K562 (cell line): ENCODE measurements around the gene UTP15. TPM values are rescaled to one million over a fixed set of nuclear protein-coding genes. Genes with fewer than 3 reads are reported as not detected.

Experiments used
- CEBPB ChIP-seq: fragments of 450-650 bp; IDR thresholded peaks from 2 replicates; pipeline ENCODE4 v1.6.1; 2016; ENCODE audit warnings: missing genetic modification characterization, missing compliant biosample characterization
- ELF1 ChIP-seq: fragments of 200-800 bp; sonication (Bioruptor generic); IDR thresholded peaks from 2 replicates; pipeline ENCODE4 v1.6.1; 2016; ENCODE audit warnings: missing genetic modification characterization, missing compliant biosample characterization
- ELF4 ChIP-seq: fragments of 450-650 bp; formaldehyde crosslinking; IDR thresholded peaks from 2 replicates; pipeline ENCODE4 v1.4.0; 2022; ENCODE audit warnings: missing genetic modification characterization
- FOXM1 ChIP-seq, 2 experiments: fragments of 450-650 bp in 1 of 2; sonication (generic) in 1 of 2; formaldehyde crosslinking in 1 of 2; IDR thresholded peaks; 2 replicates each; pipeline versions ENCODE4 v1.6.1 to v1.9.0; 2017 to 2022; ENCODE audit warnings: low read depth in 2 of 2, mild to moderate bottlenecking in 2 of 2, missing genetic modification reagents in 1 of 2, moderate library complexity in 1 of 2
- HMG20A ChIP-seq: fragments of 450-650 bp; formaldehyde crosslinking; conservative IDR thresholded peaks from 2 replicates; pipeline ENCODE4 v1.4.0; 2020; ENCODE audit warnings: mild to moderate bottlenecking, mixed read lengths
- KDM1A ChIP-seq, 2 experiments: fragments of 450-650 bp; IDR thresholded peaks; 2 replicates each; pipeline ENCODE4 v1.6.1; 2016; ENCODE audit warnings: mild to moderate bottlenecking in 2 of 2
- MBD2 ChIP-seq: sonication (generic); IDR thresholded peaks from 2 replicates; pipeline ENCODE4 v1.6.1; 2016; ENCODE audit warnings: low read depth, borderline replicate concordance
- RHOXF2B ChIP-seq: fragments of 250-450 bp; sonication (Bioruptor Pico); conservative IDR thresholded peaks from 2 replicates; pipeline ENCODE4 v1.5.1; 2021
- SIN3A ChIP-seq, 2 experiments: fragments of 150-350 bp in 1 of 2; IDR thresholded peaks; 2 replicates each; pipeline ENCODE4 v1.6.1; 2011 to 2016; ENCODE audit warnings: borderline replicate concordance in 2 of 2, low read depth in 2 of 2, low read length in 2 of 2, mild to moderate bottlenecking in 2 of 2, moderate library complexity in 2 of 2; ENCODE audit not compliant: control insufficient read depth in 1 of 2
- U2AF1 ChIP-seq: fragments of 200-400 bp; formaldehyde crosslinking; optimal IDR thresholded peaks from 2 replicates; pipeline ENCODE3; 2017; ENCODE audit warnings: mild to moderate bottlenecking, low read depth, low read length, moderate library complexity
- YY1 ChIP-seq, 3 experiments: IDR thresholded peaks; 2 replicates each; pipeline ENCODE4 v1.6.1; 2011; ENCODE audit warnings: low read length in 2 of 3, mild to moderate bottlenecking in 2 of 3, moderate library complexity in 2 of 3, borderline replicate concordance in 1 of 3, control low read depth in 1 of 3, low read depth in 1 of 3; ENCODE audit not compliant: insufficient read depth in 3 of 3, insufficient replicate concordance in 2 of 3, control insufficient read depth in 1 of 3, insufficient read length in 1 of 3; ENCODE audit errors: extremely low read depth in 1 of 3
- ZFP36 ChIP-seq: fragments of 150-350 bp; IDR thresholded peaks from 2 replicates; pipeline ENCODE4 v1.6.1; 2018; ENCODE audit warnings: low read length, low read depth; ENCODE audit not compliant: partially characterized antibody
- ZNF184 ChIP-seq: sonication (generic); formaldehyde crosslinking; IDR thresholded peaks from 2 replicates; pipeline ENCODE4 v1.5.0; 2020; ENCODE audit warnings: missing genetic modification reagents
- ZNF23 ChIP-seq: fragments of 250-450 bp; sonication (Bioruptor Pico); IDR thresholded peaks from 2 replicates; pipeline ENCODE4 v1.4.0; 2020; ENCODE audit warnings: mild to moderate bottlenecking
- ZNF695 ChIP-seq: fragments of 450-650 bp; formaldehyde crosslinking; IDR thresholded peaks from 2 replicates; pipeline ENCODE4 v1.4.0; 2020; ENCODE audit warnings: mild to moderate bottlenecking, moderate library complexity
- polyA plus RNA-seq, 8 experiments: library from polyadenylated mRNA; depleted of rRNA in 4 of 8; stranded (reverse) in 5 of 8; unstranded in 3 of 8; fragments of >200 nt; fragmentation: Nextera tagmentation in 2 of 8; fragmentation: Illumina TruSeq in 1 of 8; extraction: Ambion mirVana in 2 of 8; extraction: Trizol in 1 of 8; gene quantifications; 2 replicates each; pipeline versions ENCODE4 v1.2.1 to v1.2.3, GENCODE V29; 2011 to 2014; ENCODE audit warnings: inconsistent platforms in 1 of 8, missing spikeins in 1 of 8
- total RNA-seq, 7 experiments: library from RNA; depleted of rRNA in 6 of 7; stranded (reverse); fragments of >200 nt in 6 of 7; fragmentation: Illumina TruSeq in 2 of 7; extraction: Trizol in 2 of 7; gene quantifications; 2 replicates each; pipeline versions ENCODE4 v1.2.1 to v1.2.3, GENCODE V29; 2011 to 2021; ENCODE audit warnings: low replicate concordance in 1 of 7
- TF ChIP-seq, protein P1 (sequence below): sonication (generic); formaldehyde crosslinking; IDR thresholded peaks from 2 replicates; pipeline ENCODE4 v1.8.0; 2022; ENCODE audit warnings: mild to moderate bottlenecking, missing genetic modification reagents
- TF ChIP-seq, protein P2 (sequence below): fragments of 200-600 bp; sonication (generic); IDR thresholded peaks from one replicate; pipeline ENCODE4 v1.6.1; 2012; ENCODE audit warnings: mild to moderate bottlenecking, low read depth, low read length, inconsistent platforms

Gene UTP15
- total and polyA plus RNA-seq, 9 of the 15 experiments (the other 6 are each of a cell fraction or from before 2014, with no cell fraction given): 28.1 to 49.3 (median 37.0) TPM

- no peak for TF ChIP-seq ZNF184 (CRISPR knock-in tag)
- no peak for TF ChIP-seq ZFP36
- no peak for TF ChIP-seq CEBPB (tag)
- 0 out of 2 replicates have a peak, but pooled peaks have one; percentile 26 for TF ChIP-seq ELF4 (CRISPR knock-in tag)
- TF ChIP-seq SIN3A (IDR thresholded peaks at IDR 0.05; ENCODE audit: borderline replicate concordance in 2 of 2, control insufficient read depth in 1 of 2, low read depth in 2 of 2, low read length in 2 of 2): no peak
- no peak for TF ChIP-seq YY1 (IDR thresholded peaks at IDR 0.05; ENCODE audit: borderline replicate concordance in 1 of 3, control insufficient read depth in 1 of 3, extremely low read depth in 1 of 3, insufficient read depth in 3 of 3, insufficient read length in 1 of 3, insufficient replicate concordance in 2 of 3, low read depth in 1 of 3, low read length in 2 of 3)
- no peak for TF ChIP-seq KDM1A (IDR thresholded peaks at IDR 0.05)
- no peak for TF ChIP-seq MBD2
- TF ChIP-seq RHOXF2B (CRISPR knock-in tag): no peak
- TF ChIP-seq, protein P1, sequence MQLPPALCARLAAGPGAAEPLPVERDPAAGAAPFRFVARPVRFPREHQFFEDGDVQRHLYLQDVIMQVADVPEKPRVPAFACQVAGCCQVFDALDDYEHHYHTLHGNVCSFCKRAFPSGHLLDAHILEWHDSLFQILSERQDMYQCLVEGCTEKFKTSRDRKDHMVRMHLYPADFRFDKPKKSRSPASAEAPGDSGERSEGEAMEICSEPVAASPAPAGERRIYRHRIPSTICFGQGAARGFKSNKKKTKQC (CRISPR knock-in tag): no peak
- TF ChIP-seq, protein P2, sequence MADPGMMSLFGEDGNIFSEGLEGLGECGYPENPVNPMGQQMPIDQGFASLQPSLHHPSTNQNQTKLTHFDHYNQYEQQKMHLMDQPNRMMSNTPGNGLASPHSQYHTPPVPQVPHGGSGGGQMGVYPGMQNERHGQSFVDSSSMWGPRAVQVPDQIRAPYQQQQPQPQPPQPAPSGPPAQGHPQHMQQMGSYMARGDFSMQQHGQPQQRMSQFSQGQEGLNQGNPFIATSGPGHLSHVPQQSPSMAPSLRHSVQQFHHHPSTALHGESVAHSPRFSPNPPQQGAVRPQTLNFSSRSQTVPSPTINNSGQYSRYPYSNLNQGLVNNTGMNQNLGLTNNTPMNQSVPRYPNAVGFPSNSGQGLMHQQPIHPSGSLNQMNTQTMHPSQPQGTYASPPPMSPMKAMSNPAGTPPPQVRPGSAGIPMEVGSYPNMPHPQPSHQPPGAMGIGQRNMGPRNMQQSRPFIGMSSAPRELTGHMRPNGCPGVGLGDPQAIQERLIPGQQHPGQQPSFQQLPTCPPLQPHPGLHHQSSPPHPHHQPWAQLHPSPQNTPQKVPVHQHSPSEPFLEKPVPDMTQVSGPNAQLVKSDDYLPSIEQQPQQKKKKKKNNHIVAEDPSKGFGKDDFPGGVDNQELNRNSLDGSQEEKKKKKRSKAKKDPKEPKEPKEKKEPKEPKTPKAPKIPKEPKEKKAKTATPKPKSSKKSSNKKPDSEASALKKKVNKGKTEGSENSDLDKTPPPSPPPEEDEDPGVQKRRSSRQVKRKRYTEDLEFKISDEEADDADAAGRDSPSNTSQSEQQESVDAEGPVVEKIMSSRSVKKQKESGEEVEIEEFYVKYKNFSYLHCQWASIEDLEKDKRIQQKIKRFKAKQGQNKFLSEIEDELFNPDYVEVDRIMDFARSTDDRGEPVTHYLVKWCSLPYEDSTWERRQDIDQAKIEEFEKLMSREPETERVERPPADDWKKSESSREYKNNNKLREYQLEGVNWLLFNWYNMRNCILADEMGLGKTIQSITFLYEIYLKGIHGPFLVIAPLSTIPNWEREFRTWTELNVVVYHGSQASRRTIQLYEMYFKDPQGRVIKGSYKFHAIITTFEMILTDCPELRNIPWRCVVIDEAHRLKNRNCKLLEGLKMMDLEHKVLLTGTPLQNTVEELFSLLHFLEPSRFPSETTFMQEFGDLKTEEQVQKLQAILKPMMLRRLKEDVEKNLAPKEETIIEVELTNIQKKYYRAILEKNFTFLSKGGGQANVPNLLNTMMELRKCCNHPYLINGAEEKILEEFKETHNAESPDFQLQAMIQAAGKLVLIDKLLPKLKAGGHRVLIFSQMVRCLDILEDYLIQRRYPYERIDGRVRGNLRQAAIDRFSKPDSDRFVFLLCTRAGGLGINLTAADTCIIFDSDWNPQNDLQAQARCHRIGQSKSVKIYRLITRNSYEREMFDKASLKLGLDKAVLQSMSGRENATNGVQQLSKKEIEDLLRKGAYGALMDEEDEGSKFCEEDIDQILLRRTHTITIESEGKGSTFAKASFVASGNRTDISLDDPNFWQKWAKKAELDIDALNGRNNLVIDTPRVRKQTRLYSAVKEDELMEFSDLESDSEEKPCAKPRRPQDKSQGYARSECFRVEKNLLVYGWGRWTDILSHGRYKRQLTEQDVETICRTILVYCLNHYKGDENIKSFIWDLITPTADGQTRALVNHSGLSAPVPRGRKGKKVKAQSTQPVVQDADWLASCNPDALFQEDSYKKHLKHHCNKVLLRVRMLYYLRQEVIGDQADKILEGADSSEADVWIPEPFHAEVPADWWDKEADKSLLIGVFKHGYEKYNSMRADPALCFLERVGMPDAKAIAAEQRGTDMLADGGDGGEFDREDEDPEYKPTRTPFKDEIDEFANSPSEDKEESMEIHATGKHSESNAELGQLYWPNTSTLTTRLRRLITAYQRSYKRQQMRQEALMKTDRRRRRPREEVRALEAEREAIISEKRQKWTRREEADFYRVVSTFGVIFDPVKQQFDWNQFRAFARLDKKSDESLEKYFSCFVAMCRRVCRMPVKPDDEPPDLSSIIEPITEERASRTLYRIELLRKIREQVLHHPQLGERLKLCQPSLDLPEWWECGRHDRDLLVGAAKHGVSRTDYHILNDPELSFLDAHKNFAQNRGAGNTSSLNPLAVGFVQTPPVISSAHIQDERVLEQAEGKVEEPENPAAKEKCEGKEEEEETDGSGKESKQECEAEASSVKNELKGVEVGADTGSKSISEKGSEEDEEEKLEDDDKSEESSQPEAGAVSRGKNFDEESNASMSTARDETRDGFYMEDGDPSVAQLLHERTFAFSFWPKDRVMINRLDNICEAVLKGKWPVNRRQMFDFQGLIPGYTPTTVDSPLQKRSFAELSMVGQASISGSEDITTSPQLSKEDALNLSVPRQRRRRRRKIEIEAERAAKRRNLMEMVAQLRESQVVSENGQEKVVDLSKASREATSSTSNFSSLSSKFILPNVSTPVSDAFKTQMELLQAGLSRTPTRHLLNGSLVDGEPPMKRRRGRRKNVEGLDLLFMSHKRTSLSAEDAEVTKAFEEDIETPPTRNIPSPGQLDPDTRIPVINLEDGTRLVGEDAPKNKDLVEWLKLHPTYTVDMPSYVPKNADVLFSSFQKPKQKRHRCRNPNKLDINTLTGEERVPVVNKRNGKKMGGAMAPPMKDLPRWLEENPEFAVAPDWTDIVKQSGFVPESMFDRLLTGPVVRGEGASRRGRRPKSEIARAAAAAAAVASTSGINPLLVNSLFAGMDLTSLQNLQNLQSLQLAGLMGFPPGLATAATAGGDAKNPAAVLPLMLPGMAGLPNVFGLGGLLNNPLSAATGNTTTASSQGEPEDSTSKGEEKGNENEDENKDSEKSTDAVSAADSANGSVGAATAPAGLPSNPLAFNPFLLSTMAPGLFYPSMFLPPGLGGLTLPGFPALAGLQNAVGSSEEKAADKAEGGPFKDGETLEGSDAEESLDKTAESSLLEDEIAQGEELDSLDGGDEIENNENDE: no peak
- no peak for TF ChIP-seq ZNF23 (CRISPR knock-in tag)
- TF ChIP-seq ELF1 (tag): no peak
- TF ChIP-seq FOXM1 (IDR thresholded peaks at IDR 0.05; ENCODE audit: low read depth): peak; percentile 66; the same call in 1 of the 2 replicates
- TF ChIP-seq FOXM1 (CRISPR knock-in tag; IDR thresholded peaks at IDR 0.05; ENCODE audit: low read depth): no peak
- TF ChIP-seq HMG20A (CRISPR knock-in tag): no peak
- TF ChIP-seq U2AF1: no peak
- no peak for TF ChIP-seq ZNF695
Observed at GRCh38 chr5:73564675-73565074, 868 bp upstream of the UTP15 start (continued).
